Umbilical cord (tissue), 2 donors: ENCODE results near the gene SEMA6D. TPM values are rescaled to one million over a fixed set of nuclear protein-coding genes. Genes with fewer than 3 reads are reported as not detected.

Experiments
- DNase-seq: peaks from one replicate; pipeline ENCODE4 v3.0.0-alpha.2; 2015; ENCODE audit warnings: low spot score
- total RNA-seq: library from RNA; depleted of rRNA; stranded (reverse); fragments of >200 nt; gene quantifications from one replicate; pipeline ENCODE4 v1.2.3, GENCODE V29; 2014; ENCODE audit warnings: low replicate concordance; ENCODE audit not compliant: insufficient read depth

Gene SEMA6D
- 17.1 TPM for total RNA-seq

GRCh38 chr15:47717036-47717612 lies at the start of gene SEMA6D:
SEMA6D (plus strand) TSS chr15:47717505; CDS start chr15:47759799, 42,294 bp downstream.
- DNase-seq = peak; percentile 92

- no peak for DNase-seq
Observed at GRCh38 chr15:47669221-47669620, 48.1 kb upstream of the SEMA6D start.

GRCh38 chr15:47670365-47670764 lies 46.9 kb upstream of the SEMA6D start:
- no peak for DNase-seq

- DNase-seq = peak; percentile 77
Observed at GRCh38 chr15:47673232-47673761, 44.0 kb upstream of the SEMA6D start.

GRCh38 chr15:47674586-47675232 lies 42.6 kb upstream of the SEMA6D start:
- no peak for DNase-seq

- no peak for DNase-seq
Observed at GRCh38 chr15:47675735-47676134, 41.6 kb upstream of the SEMA6D start.

- DNase-seq = no peak
Observed at GRCh38 chr15:47678040-47678439, 39.3 kb upstream of the SEMA6D start.

- DNase-seq = no peak
Observed at GRCh38 chr15:47682661-47683060, 34.6 kb upstream of the SEMA6D start.

GRCh38 chr15:47685141-47685870 lies 32.0 kb upstream of the SEMA6D start:
- no peak for DNase-seq

GRCh38 chr15:47688573-47689086 lies 28.7 kb upstream of the SEMA6D start:
- DNase-seq = no peak

- DNase-seq = no peak
Observed at GRCh38 chr15:47689660-47690059, 27.6 kb upstream of the SEMA6D start.

- DNase-seq = no peak
Observed at GRCh38 chr15:47691882-47692281, 25.4 kb upstream of the SEMA6D start.

- no peak for DNase-seq
Observed at GRCh38 chr15:47696351-47696750, 21.0 kb upstream of the SEMA6D start.

GRCh38 chr15:47705281-47705997 lies 11.9 kb upstream of the SEMA6D start:
- no peak for DNase-seq

GRCh38 chr15:47707391-47707790 lies 9.9 kb upstream of the SEMA6D start:
- no peak for DNase-seq

- DNase-seq = no peak
Observed at GRCh38 chr15:47708161-47708980, 8.9 kb upstream of the SEMA6D start.

GRCh38 chr15:47711655-47712054 lies 5.7 kb upstream of the SEMA6D start:
- no peak for DNase-seq

- DNase-seq = no peak
Observed at GRCh38 chr15:47715402-47715801, 1.9 kb upstream of the SEMA6D start.

GRCh38 chr15:47715856-47716445 lies 1.4 kb upstream of the SEMA6D start:
- DNase-seq = peak; percentile 49

GRCh38 chr15:47716516-47716915 lies 789 bp upstream of the SEMA6D start:
- no peak for DNase-seq
